Smooth muscle cell of the coronary artery (primary cell): ENCODE measurements around the gene SIDT1. TPM values are rescaled to one million over a fixed set of nuclear protein-coding genes. Genes with fewer than 3 reads are reported as not detected.

Source experiments
- total RNA-seq: library from RNA; depleted of rRNA; stranded (reverse); fragments of >200 nt; gene quantifications from 2 replicates; pipeline ENCODE4 v1.2.3, GENCODE V29; 2014; ENCODE audit warnings: low replicate concordance

SIDT1 gene
- total RNA-seq = not detected in 2 replicates

GRCh38 chr3:113531826-113532697 is at the start of gene SIDT1:
SIDT1 (plus strand) TSS chr3:113532555; CDS start chr3:113533022, 467 bp downstream.

Other genes with a start within 250 kb of the SIDT1 start
- gene CFAP44, start 91.1 kb upstream of the SIDT1 start, total RNA-seq = 3.2 and 4.3 TPM in 2 replicates
- gene SPICE1, start 17.4 kb upstream of the SIDT1 start, total RNA-seq = 8.0 and 10.7 TPM in 2 replicates
- 2.3 and 3.2 TPM in 2 replicates for gene USF3, start 164.1 kb downstream of the SIDT1 start, total RNA-seq
- 120 and 133 TPM in 2 replicates for gene NAA50, start 213.7 kb downstream of the SIDT1 start, total RNA-seq
- 87.8 and 89.1 TPM in 2 replicates for gene ATP6V1A, start 214.5 kb downstream of the SIDT1 start, total RNA-seq